ENCODE data around the gene AHRR.
"Not testable (repeated sequence)": the region's sequence is repeated elsewhere in the genome, so short reads cannot be mapped to it uniquely, and the experiment has no call there.

The AHRR gene

GRCh38 chr5:321230-321725 is at the start of gene AHRR:
TSS of gene AHRR (plus strand) at chr5:321714. CDS start at chr5:343903, 22,189 bp downstream.
- Mint-ChIP-seq H3K4me1 (peaks cover 24 to 62% of the 10 kb centered on the region in 2 donors), H3K27ac (peak within 1 kb of the TSS; percentile 91), H3K9me3 (peaks cover 0 to 5% of the 10 kb centered on the region in 2 donors), H3K36me3 (peaks cover 56 to 58% of the 10 kb centered on the region in 2 donors), H3K27me3 (peaks cover 26 to 33% of the 10 kb centered on the region in 2 donors), H3K4me3 (peak within 1 kb of the TSS; percentile 91 to 92)
- DNase-seq (peak; percentile 63), ATAC-seq (replicated peaks) (peak; percentile 57 to 65)

- not testable (repeated sequence) for H3K27me3 Mint-ChIP-seq, DNase-seq, H3K9me3 Mint-ChIP-seq
- peaks cover 25 to 50% of the 10 kb centered on the region in 2 donors for H3K4me1 Mint-ChIP-seq
- H3K36me3 Mint-ChIP-seq = peaks cover 28 to 29% of the 10 kb centered on the region in 2 donors
- peak overlapping the region; percentile 90 to 97 for H3K4me3 Mint-ChIP-seq
- peak overlapping the region; percentile 91 for H3K27ac Mint-ChIP-seq
- peak in 1 of 2 donors; percentile 1 for ATAC-seq (replicated peaks)
Observed at GRCh38 chr5:271828-272167, 49.7 kb upstream of the AHRR start.

GRCh38 chr5:273091-273490 is 48.4 kb upstream of the AHRR start:
- not testable (repeated sequence) for H3K9me3 Mint-ChIP-seq; ATAC-seq (replicated peaks); DNase-seq; H3K27me3 Mint-ChIP-seq
- peak overlapping the region; percentile 76 for H3K27ac Mint-ChIP-seq
- peaks cover 24 to 50% of the 10 kb centered on the region in 2 donors for H3K4me1 Mint-ChIP-seq
- H3K36me3 Mint-ChIP-seq = peaks cover 23 to 28% of the 10 kb centered on the region in 2 donors
- peak overlapping the region; percentile 90 to 97 for H3K4me3 Mint-ChIP-seq

GRCh38 chr5:273491-273890 is 48.0 kb upstream of the AHRR start:
- peak overlapping the region; percentile 90 to 97 for H3K4me3 Mint-ChIP-seq
- peak overlapping the region; percentile 27 for H3K27ac Mint-ChIP-seq
- ATAC-seq (replicated peaks); H3K27me3 Mint-ChIP-seq; H3K9me3 Mint-ChIP-seq; DNase-seq: not testable (repeated sequence)
- H3K4me1 Mint-ChIP-seq = peaks cover 24 to 50% of the 10 kb centered on the region in 2 donors
- peaks cover 23 to 30% of the 10 kb centered on the region in 2 donors for H3K36me3 Mint-ChIP-seq

- H3K27ac Mint-ChIP-seq = not testable (repeated sequence)
Observed at GRCh38 chr5:274346-274745, 47.2 kb upstream of the AHRR start.

GRCh38 chr5:278646-279045 is 42.9 kb upstream of the AHRR start:
- ATAC-seq (replicated peaks) (no peak), DNase-seq (no peak)
- Mint-ChIP-seq H3K9me3 (no peaks in the 10 kb centered on the region), H3K4me1 (peaks cover 44 to 67% of the 10 kb centered on the region in 2 donors), H3K36me3 (peaks cover 49 to 62% of the 10 kb centered on the region in 2 donors), H3K27me3 (no peaks in the 10 kb centered on the region), H3K4me3 (no peak overlapping the region), H3K27ac (peak overlapping the region; percentile 52)

More at GRCh38 chr5:274346-274745, 47.2 kb upstream of the AHRR start:
- Mint-ChIP-seq H3K36me3 (peaks cover 26 to 35% of the 10 kb centered on the region in 2 donors), H3K4me1 (peaks cover 28 to 55% of the 10 kb centered on the region in 2 donors)
- DNase-seq; ATAC-seq (replicated peaks); H3K27me3 Mint-ChIP-seq; H3K4me3 Mint-ChIP-seq; H3K9me3 Mint-ChIP-seq: not testable (repeated sequence)

GRCh38 chr5:279051-279665 is 42.4 kb upstream of the AHRR start:
- peaks cover 47 to 67% of the 10 kb centered on the region in 2 donors for H3K4me1 Mint-ChIP-seq
- H3K27ac Mint-ChIP-seq = peak overlapping the region; percentile 62
- H3K9me3 Mint-ChIP-seq; H3K27me3 Mint-ChIP-seq; DNase-seq; ATAC-seq (replicated peaks); H3K4me3 Mint-ChIP-seq: not testable (repeated sequence)
- peaks cover 50 to 63% of the 10 kb centered on the region in 2 donors for H3K36me3 Mint-ChIP-seq

GRCh38 chr5:285991-286557 is 35.4 kb upstream of the AHRR start:
- ATAC-seq (replicated peaks) = no peak
- Mint-ChIP-seq H3K4me1 (peaks cover 52 to 72% of the 10 kb centered on the region in 2 donors), H3K9me3 (no peaks in the 10 kb centered on the region), H3K27ac (peak overlapping the region; percentile 47), H3K4me3 (no peak overlapping the region), H3K36me3 (peaks cover 68 to 69% of the 10 kb centered on the region in 2 donors), H3K27me3 (no peaks in the 10 kb centered on the region)
- no peak for DNase-seq

- Mint-ChIP-seq H3K4me1 (peaks cover 23 to 48% of the 10 kb centered on the region in 2 donors), H3K36me3 (peaks cover 49 to 56% of the 10 kb centered on the region in 2 donors)
- H3K9me3 Mint-ChIP-seq; H3K27ac Mint-ChIP-seq; H3K27me3 Mint-ChIP-seq; DNase-seq; H3K4me3 Mint-ChIP-seq; ATAC-seq (replicated peaks): not testable (repeated sequence)
Observed at GRCh38 chr5:290200-290599, 31.3 kb upstream of the AHRR start.

- H3K9me3 Mint-ChIP-seq; ATAC-seq (replicated peaks); H3K27ac Mint-ChIP-seq; H3K27me3 Mint-ChIP-seq; DNase-seq: not testable (repeated sequence)
- Mint-ChIP-seq H3K36me3 (peaks cover 40 to 48% of the 10 kb centered on the region in 2 donors), H3K4me3 (peak overlapping the region in 1 of 2 donors; percentile 28), H3K4me1 (peaks cover 21 to 40% of the 10 kb centered on the region in 2 donors)
Observed at GRCh38 chr5:291345-291744, 30.2 kb upstream of the AHRR start.

- not testable (repeated sequence) for H3K27me3 Mint-ChIP-seq; ATAC-seq (replicated peaks); H3K9me3 Mint-ChIP-seq; H3K4me3 Mint-ChIP-seq; H3K27ac Mint-ChIP-seq; DNase-seq
- Mint-ChIP-seq H3K36me3 (peaks cover 33 to 43% of the 10 kb centered on the region in 2 donors), H3K4me1 (peaks cover 17 to 55% of the 10 kb centered on the region in 2 donors)
Observed at GRCh38 chr5:294788-295187, 26.7 kb upstream of the AHRR start.

- H3K4me3 Mint-ChIP-seq; H3K27me3 Mint-ChIP-seq; H3K9me3 Mint-ChIP-seq; ATAC-seq (replicated peaks); DNase-seq: not testable (repeated sequence)
- Mint-ChIP-seq H3K36me3 (peaks cover 26 to 34% of the 10 kb centered on the region in 2 donors), H3K4me1 (peaks cover 13 to 47% of the 10 kb centered on the region in 2 donors), H3K27ac (peak overlapping the region; percentile 37)
Observed at GRCh38 chr5:296207-296606, 25.3 kb upstream of the AHRR start.

- not testable (repeated sequence) for H3K27me3 Mint-ChIP-seq, H3K27ac Mint-ChIP-seq, H3K4me3 Mint-ChIP-seq, H3K9me3 Mint-ChIP-seq, DNase-seq
- peaks cover 12 to 45% of the 10 kb centered on the region in 2 donors for H3K4me1 Mint-ChIP-seq
- H3K36me3 Mint-ChIP-seq = peaks cover 18 to 30% of the 10 kb centered on the region in 2 donors
- peak; percentile 57 to 72 for ATAC-seq (replicated peaks)
Observed at GRCh38 chr5:296954-297353, 24.6 kb upstream of the AHRR start.

GRCh38 chr5:297448-297847 is 24.1 kb upstream of the AHRR start:
- DNase-seq, H3K27me3 Mint-ChIP-seq, H3K9me3 Mint-ChIP-seq, H3K4me3 Mint-ChIP-seq, H3K27ac Mint-ChIP-seq: not testable (repeated sequence)
- H3K36me3 Mint-ChIP-seq = peaks cover 13 to 28% of the 10 kb centered on the region in 2 donors
- peak; percentile 45 to 85 for ATAC-seq (replicated peaks)
- H3K4me1 Mint-ChIP-seq = peaks cover 17 to 48% of the 10 kb centered on the region in 2 donors

Measured in stimulated activated naive B cell treated with anti-CD40 and anti-IgM and Interleukin-4, amounts not matched to agents 10 μg/mL and 1 μg/mL and 100 μg/mL, for 72 hours (primary cell).